HepG2 (cell line): ENCODE data around the gene ZNF747. TPM values are rescaled to one million over a fixed set of nuclear protein-coding genes. Genes with fewer than 3 reads are reported as not detected.

Experiments used
- ATF4 ChIP-seq, 2 experiments: fragments of 450-650 bp in 1 of 2; sonication (generic) in 1 of 2; formaldehyde crosslinking; IDR thresholded peaks; 2 replicates each; pipeline versions ENCODE4 v1.5.0 to v1.8.0; 2020 to 2022; ENCODE audit warnings: mild to moderate bottlenecking in 1 of 2, missing genetic modification reagents in 1 of 2
- CBX1 ChIP-seq: IDR thresholded peaks from one replicate; pipeline ENCODE4 v1.6.1; 2016; ENCODE audit warnings: antibody characterized with exemption, low read depth
- DNMT1 ChIP-seq: sonication (generic); formaldehyde crosslinking; IDR thresholded peaks from 2 replicates; pipeline ENCODE4 v1.5.1; 2020; ENCODE audit warnings: mild to moderate bottlenecking, missing genetic modification reagents
- HCFC1 ChIP-seq: fragments of 150-350 bp; IDR thresholded peaks from 2 replicates; pipeline ENCODE4 v1.6.1; 2014; ENCODE audit warnings: low read depth, low read length
- HNRNPK ChIP-seq: fragments of 200-400 bp; formaldehyde crosslinking; IDR thresholded peaks from 2 replicates; pipeline ENCODE4 v1.6.1; 2018; ENCODE audit warnings: low read length, low read depth, moderate library complexity, mild to moderate bottlenecking; ENCODE audit not compliant: poor library complexity, severe bottlenecking
- KIAA2018 ChIP-seq: sonication (generic); formaldehyde crosslinking; IDR thresholded peaks from 2 replicates; pipeline ENCODE4 v1.5.0; 2020; ENCODE audit warnings: mild to moderate bottlenecking, missing genetic modification reagents, borderline replicate concordance
- NFE2L1 ChIP-seq: sonication (generic); formaldehyde crosslinking; IDR thresholded peaks from 2 replicates; pipeline ENCODE4 v1.4.0; 2020; ENCODE audit warnings: missing genetic modification reagents, mild to moderate bottlenecking, borderline replicate concordance
- NFIC ChIP-seq: IDR thresholded peaks from 2 replicates; pipeline ENCODE4 v1.6.1; 2012; ENCODE audit warnings: mild to moderate bottlenecking, low read length, inconsistent platforms
- NR2C2 ChIP-seq: sonication (generic); formaldehyde crosslinking; IDR thresholded peaks from 2 replicates; pipeline ENCODE4 v1.4.0; 2020; ENCODE audit warnings: missing genetic modification reagents, mild to moderate bottlenecking, moderate library complexity, borderline replicate concordance
- PRPF4 ChIP-seq: fragments of 200-400 bp; formaldehyde crosslinking; IDR thresholded peaks from 2 replicates; pipeline ENCODE4 v1.6.1; 2016; ENCODE audit warnings: low read length, low read depth; ENCODE audit not compliant: poor library complexity, severe bottlenecking
- REXO4 ChIP-seq: sonication (generic); formaldehyde crosslinking; IDR thresholded peaks from 2 replicates; pipeline ENCODE4 v1.8.0; 2022; ENCODE audit warnings: missing genetic modification reagents, mild to moderate bottlenecking, borderline replicate concordance
- RFXANK ChIP-seq: IDR thresholded peaks from 2 replicates; pipeline ENCODE4 v1.6.1; 2016
- SAP130 ChIP-seq: IDR thresholded peaks from 2 replicates; pipeline ENCODE4 v1.6.1; 2016; ENCODE audit warnings: low read depth
- SNRNP70 ChIP-seq: fragments of 200-400 bp; formaldehyde crosslinking; IDR thresholded peaks from 2 replicates; pipeline ENCODE4 v1.6.1; 2017; ENCODE audit warnings: mild to moderate bottlenecking, low read depth, low read length, moderate library complexity
- SPEN ChIP-seq: sonication (generic); formaldehyde crosslinking; IDR thresholded peaks from 2 replicates; pipeline ENCODE4 v1.5.1; 2020; ENCODE audit warnings: low read depth, mild to moderate bottlenecking, missing genetic modification reagents
- TSC22D2 ChIP-seq: sonication (generic); formaldehyde crosslinking; IDR thresholded peaks from 2 replicates; pipeline ENCODE4 v1.5.1; 2020; ENCODE audit warnings: missing genetic modification reagents, mild to moderate bottlenecking, borderline replicate concordance
- ZNF230 ChIP-seq: sonication (generic); formaldehyde crosslinking; IDR thresholded peaks from 2 replicates; pipeline ENCODE4 v1.4.0; 2020; ENCODE audit warnings: mild to moderate bottlenecking, missing genetic modification reagents
- ZNF232 ChIP-seq: sonication (generic); formaldehyde crosslinking; IDR thresholded peaks from 2 replicates; pipeline ENCODE4 v1.4.0; 2020; ENCODE audit warnings: missing genetic modification reagents, borderline replicate concordance
- ZNF547 ChIP-seq: sonication (generic); formaldehyde crosslinking; IDR thresholded peaks from 2 replicates; pipeline ENCODE4 v1.5.1; 2020; ENCODE audit warnings: mild to moderate bottlenecking, missing genetic modification reagents
- ZNF788 ChIP-seq: sonication (generic); formaldehyde crosslinking; IDR thresholded peaks from 2 replicates; pipeline ENCODE4 v1.5.0; 2020; ENCODE audit warnings: mild to moderate bottlenecking, missing genetic modification reagents, borderline replicate concordance
- ZSCAN25 ChIP-seq: sonication (generic); formaldehyde crosslinking; IDR thresholded peaks from 2 replicates; pipeline ENCODE4 v1.8.0; 2022; ENCODE audit warnings: mild to moderate bottlenecking, missing genetic modification reagents
- polyA plus RNA-seq, 8 experiments: library from polyadenylated mRNA; depleted of rRNA in 3 of 8; stranded (reverse) in 7 of 8; unstranded in 1 of 8; fragments of >200 nt; fragmentation: Illumina TruSeq in 4 of 8; extraction: Trizol in 4 of 8; gene quantifications; 2 replicates each; pipeline versions ENCODE4 v1.2.1 to v1.2.3, GENCODE V29; 2011 to 2016; ENCODE audit warnings: low read depth in 4 of 8, missing spikeins in 1 of 8, mixed read lengths in 1 of 8; ENCODE audit not compliant: insufficient read depth in 1 of 8
- total RNA-seq, 5 experiments: library from RNA; depleted of rRNA; stranded (reverse); fragments of >200 nt; fragmentation: Illumina TruSeq; extraction: Trizol; gene quantifications; 2 replicates each; pipeline ENCODE4 v1.2.3, GENCODE V29; 2016; ENCODE audit warnings: low read depth in 1 of 5

Gene ZNF747
- total and polyA plus RNA-seq, 2 of the 13 experiments (the other 11 are each of a cell fraction or from before 2014, with no cell fraction given), result 7.2 to 10.2 TPM

GRCh38 chr16:30539000-30539964 is 4.6 kb upstream of the ZNF747 start (continued):
- no peak for TF ChIP-seq KIAA2018
- TF ChIP-seq DNMT1, result peak; percentile 29; the same call in 1 of the 2 replicates
- no peak for TF ChIP-seq HNRNPK
- no peak for TF ChIP-seq REXO4 (CRISPR knock-in tag)
- TF ChIP-seq PRPF4, result no peak
- peak; percentile 55; the same call in 1 of the 2 replicates for TF ChIP-seq SPEN (CRISPR knock-in tag)
- no peak for TF ChIP-seq SNRNP70
- no peak for TF ChIP-seq ATF4 (CRISPR knock-in tag; IDR thresholded peaks at IDR 0.05)
- TF ChIP-seq ZSCAN25 (CRISPR knock-in tag), result no peak
- no peak for TF ChIP-seq RFXANK (CRISPR knock-in tag)
- no peak for TF ChIP-seq TSC22D2 (CRISPR knock-in tag)
- TF ChIP-seq ZNF547 (CRISPR knock-in tag), result no peak
- TF ChIP-seq HCFC1, result no peak
- peak; percentile 13; the same call in 1 of the 2 replicates for TF ChIP-seq ZNF788 (CRISPR knock-in tag)
- no peak for TF ChIP-seq NFIC
- TF ChIP-seq SAP130 (CRISPR knock-in tag), result 0 out of 2 replicates have a peak, but pooled peaks have one; percentile 20
- no peak for TF ChIP-seq CBX1
- no peak for TF ChIP-seq ZNF232 (CRISPR knock-in tag)
- no peak for TF ChIP-seq NR2C2 (CRISPR knock-in tag)
- TF ChIP-seq ZNF230 (CRISPR knock-in tag), result peak; percentile 14; the same call in 1 of the 2 replicates
- TF ChIP-seq NFE2L1 (CRISPR knock-in tag), result no peak; the same call in 1 of the 2 replicates
